ENCODE measurements around the gene KCNJ10. TPM values are rescaled to one million over a fixed set of nuclear protein-coding genes. Genes with fewer than 3 reads are reported as not detected.

KCNJ10 gene
- total RNA-seq, 1 donor from 2014 or later = not detected

GRCh38 chr1:159962176-159962575 is 107.8 kb downstream of the KCNJ10 start:
- DNase-seq (ENCODE audit: low spot score) = no peak

DNA sequence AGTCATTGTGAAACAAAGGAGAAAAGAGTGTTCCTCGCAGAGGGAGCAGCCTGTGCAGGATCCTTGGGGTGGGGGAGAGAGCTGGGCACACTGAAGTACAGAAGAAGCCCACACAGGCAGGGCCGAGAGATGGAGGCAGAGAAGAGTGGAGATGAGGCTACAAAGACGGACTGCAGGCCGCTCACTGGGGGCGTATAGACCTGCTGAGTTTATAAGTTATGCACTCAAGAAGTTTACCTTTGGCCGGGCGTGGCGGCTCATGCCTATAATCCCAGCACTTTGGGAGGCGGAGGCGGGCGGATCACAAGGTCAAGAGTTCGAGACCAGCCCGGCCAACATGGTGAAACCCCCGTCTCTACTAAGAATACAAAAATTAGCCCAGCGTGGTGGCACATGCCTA is 108.3 kb downstream of the KCNJ10 start:
- DNase-seq (ENCODE audit: low spot score) = no peak

GRCh38 chr1:159960721-159961381 is 109.1 kb downstream of the KCNJ10 start:
- peak; percentile 58 for DNase-seq (ENCODE audit: low spot score)

GRCh38 chr1:159959451-159959850 is 110.5 kb downstream of the KCNJ10 start:
- DNase-seq (ENCODE audit: low spot score) = peak; percentile 23

DNA sequence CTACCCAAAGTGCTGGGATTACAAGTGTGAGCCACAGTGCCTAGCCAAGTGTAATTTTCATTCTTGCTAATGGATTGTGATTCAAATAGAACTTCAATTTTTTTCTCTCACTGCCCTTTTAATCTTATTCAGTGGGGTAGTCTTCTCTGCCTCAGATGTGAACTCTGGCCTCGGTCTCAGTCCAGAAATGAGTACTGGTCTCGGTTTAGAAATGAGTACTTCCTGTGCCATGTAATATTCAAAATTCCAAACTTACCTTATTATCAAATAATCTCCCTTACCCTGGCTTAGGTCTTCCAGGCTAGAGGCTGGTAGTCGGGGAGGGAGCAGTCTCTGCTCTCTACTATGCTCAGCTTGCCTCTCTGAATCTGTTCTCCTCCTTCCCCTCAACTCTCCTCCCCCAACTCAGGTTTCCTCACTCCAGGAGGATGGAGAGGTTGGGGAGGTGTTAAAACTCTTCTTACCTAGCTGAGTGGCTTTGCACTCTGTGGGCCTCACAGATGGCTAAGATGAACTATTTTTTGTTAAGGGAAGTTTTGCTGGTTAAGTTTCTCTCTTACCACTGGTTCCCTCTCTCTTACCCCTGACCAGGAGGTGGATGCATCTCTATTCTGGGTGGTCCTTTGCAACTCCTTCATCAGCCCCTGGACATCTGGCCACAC is 111.1 kb downstream of the KCNJ10 start:
- DNase-seq (ENCODE audit: low spot score) = no peak

- DNase-seq (ENCODE audit: low spot score) = no peak
Observed at GRCh38 chr1:159957824-159958268, 112.1 kb downstream of the KCNJ10 start.

DNA sequence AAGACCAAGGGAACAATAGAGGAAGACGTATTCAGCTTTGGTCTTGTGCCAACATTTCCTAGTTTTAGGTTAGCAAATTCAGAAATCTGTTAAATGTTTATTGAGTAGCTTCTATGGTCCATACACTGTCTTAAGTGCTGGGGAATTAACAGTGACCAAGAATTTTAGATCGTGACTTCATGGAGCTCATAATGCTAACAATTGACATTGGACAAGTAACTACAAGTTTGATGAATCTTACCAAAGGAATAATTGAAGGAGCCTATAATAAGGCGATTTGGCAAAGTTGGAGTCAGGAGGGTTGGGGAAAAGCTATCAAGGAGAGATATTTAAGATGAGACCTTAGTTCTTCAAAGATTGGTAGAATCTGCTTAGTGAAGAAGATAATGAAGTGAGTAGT is 114.5 kb downstream of the KCNJ10 start:
- DNase-seq (ENCODE audit: low spot score) = no peak

GRCh38 chr1:159953536-159954515 is 116.1 kb downstream of the KCNJ10 start, which contains the start of gene SLAMF9:
SLAMF9 (minus strand) TSS chr1:159954237; CDS start chr1:159954137, 100 bp downstream.
- no peak for DNase-seq (ENCODE audit: low spot score)

DNA sequence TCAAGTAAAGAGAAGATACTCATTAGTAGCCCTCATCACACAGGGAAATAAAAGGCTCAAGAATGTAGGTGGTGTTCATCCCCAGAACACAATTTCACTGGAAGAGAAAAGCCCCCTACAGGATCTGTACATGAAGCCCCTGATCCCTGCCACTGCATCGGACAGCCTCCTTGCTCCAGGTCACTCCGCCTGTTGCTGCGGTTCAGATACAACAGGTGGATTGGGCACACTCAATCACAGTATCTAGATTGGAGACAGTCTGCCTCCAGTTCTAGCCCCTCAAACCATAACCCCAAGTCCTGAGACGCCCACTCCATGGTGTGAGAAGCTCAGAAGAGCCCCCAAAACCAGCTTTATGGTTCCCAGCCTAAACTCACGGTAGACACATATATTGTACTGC is 117.0 kb downstream of the KCNJ10 start:
- no peak for DNase-seq (ENCODE audit: low spot score)

DNA sequence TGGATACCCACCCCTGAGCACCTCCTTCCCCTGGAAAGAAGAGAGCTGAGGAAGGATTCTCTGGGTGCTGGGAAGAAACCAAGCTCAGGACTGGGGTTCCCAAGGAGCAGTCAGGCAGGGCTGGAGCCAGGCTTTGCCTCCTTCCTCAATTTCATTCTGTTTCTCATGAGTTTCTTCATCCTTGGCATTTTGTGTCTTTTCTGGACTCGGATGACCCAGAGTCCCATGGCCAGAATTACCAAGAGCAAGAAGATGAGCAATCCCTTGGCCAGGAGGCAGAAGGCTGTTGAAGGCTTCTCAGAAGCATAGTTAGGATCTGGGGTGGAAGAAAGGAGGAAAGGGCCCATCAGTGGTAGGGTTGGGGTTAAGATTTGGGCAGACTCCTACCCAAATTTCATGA is 118.4 kb downstream of the KCNJ10 start:
- DNase-seq (ENCODE audit: low spot score) = no peak

GRCh38 chr1:159951016-159951415 is 118.9 kb downstream of the KCNJ10 start:
- no peak for DNase-seq (ENCODE audit: low spot score)

GRCh38 chr1:159949981-159950381 is 120.0 kb downstream of the KCNJ10 start:
- DNase-seq (ENCODE audit: low spot score) = no peak

- DNase-seq (ENCODE audit: low spot score) = no peak
Observed at GRCh38 chr1:159949123-159949522, 120.8 kb downstream of the KCNJ10 start.

Other genes with a start within 250 kb of the KCNJ10 start
- gene SLAMF8, start 243.3 kb downstream of the KCNJ10 start, total RNA-seq = 7.3 TPM
- not detected for gene VSIG8, start 207.5 kb downstream of the KCNJ10 start, total RNA-seq
- 0.37 TPM for gene CFAP45, start 170.0 kb downstream of the KCNJ10 start, total RNA-seq
- gene TAGLN2, start 144.7 kb downstream of the KCNJ10 start, total RNA-seq = 205 TPM
- gene IGSF9, start 124.5 kb downstream of the KCNJ10 start, total RNA-seq = 12.4 TPM
- gene SLAMF9, start 115.9 kb downstream of the KCNJ10 start, total RNA-seq = not detected
- gene PIGM, start 38.2 kb downstream of the KCNJ10 start, total RNA-seq = 7.9 TPM
- gene KCNJ9, start 11.4 kb upstream of the KCNJ10 start, total RNA-seq = not detected
- gene IGSF8, start 28.5 kb upstream of the KCNJ10 start, total RNA-seq = 81.7 TPM
- gene ATP1A2, start 45.6 kb upstream of the KCNJ10 start, total RNA-seq = 18.6 TPM
- gene ATP1A4, start 81.4 kb upstream of the KCNJ10 start, total RNA-seq = 0.43 TPM
- 0.37 TPM for gene CASQ1, start 120.4 kb upstream of the KCNJ10 start, total RNA-seq
- gene PEA15, start 135.2 kb upstream of the KCNJ10 start, total RNA-seq = 138 TPM
- 147 TPM for gene DCAF8, start 192.4 kb upstream of the KCNJ10 start, total RNA-seq
- gene PEX19, start 215.0 kb upstream of the KCNJ10 start, total RNA-seq = 75.7 TPM